ENCODE measurements around the gene BICDL1. TPM values are rescaled to one million over a fixed set of nuclear protein-coding genes. Genes with fewer than 3 reads are reported as not detected.

The BICDL1 gene, protein sequence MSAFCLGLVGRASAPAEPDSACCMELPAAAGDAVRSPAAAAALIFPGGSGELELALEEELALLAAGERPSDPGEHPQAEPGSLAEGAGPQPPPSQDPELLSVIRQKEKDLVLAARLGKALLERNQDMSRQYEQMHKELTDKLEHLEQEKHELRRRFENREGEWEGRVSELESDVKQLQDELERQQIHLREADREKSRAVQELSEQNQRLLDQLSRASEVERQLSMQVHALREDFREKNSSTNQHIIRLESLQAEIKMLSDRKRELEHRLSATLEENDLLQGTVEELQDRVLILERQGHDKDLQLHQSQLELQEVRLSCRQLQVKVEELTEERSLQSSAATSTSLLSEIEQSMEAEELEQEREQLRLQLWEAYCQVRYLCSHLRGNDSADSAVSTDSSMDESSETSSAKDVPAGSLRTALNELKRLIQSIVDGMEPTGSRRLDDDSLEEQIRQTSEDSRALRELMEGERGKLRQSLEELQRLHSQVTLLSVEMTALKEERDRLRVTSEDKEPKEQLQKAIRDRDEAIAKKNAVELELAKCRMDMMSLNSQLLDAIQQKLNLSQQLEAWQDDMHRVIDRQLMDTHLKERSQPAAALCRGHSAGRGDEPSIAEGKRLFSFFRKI
- total RNA-seq = 1.0 TPM

GRCh38 chr12:119988472-119989360, at the start of gene BICDL1:
TSS of gene BICDL1 (plus strand) at chr12:119989236. CDS start at chr12:119989869, 633 bp downstream.
- Histone ChIP-seq H3K36me3 (ENCODE audit: control insufficient read depth in 3 of 3, insufficient read depth in 3 of 3, low read length in 3 of 3) (no peaks in the 10 kb centered on the region), H3K27ac (ENCODE audit: low read depth, low read length) (no peak within 1 kb of the TSS), H3K27me3 (ENCODE audit: control insufficient read depth in 3 of 3, insufficient read depth in 3 of 3, low read length in 3 of 3) (peaks cover 28 to 45% (median 35%) of the 10 kb centered on the region in 3 donors), H3K9ac (ENCODE audit: low read depth in 1 of 3, low read length in 3 of 3) (peak within 1 kb of the TSS in 1 of 3 donors; percentile 8), H3K9me3 (ENCODE audit: control insufficient read depth in 3 of 3, low read length in 3 of 3) (no peaks in the 10 kb centered on the region), H3K4me1 (ENCODE audit: control insufficient read depth in 3 of 3, insufficient read depth in 3 of 3, low read length in 3 of 3) (peaks cover 9 to 12% (median 12%) of the 10 kb centered on the region in 3 donors), H3K4me3 (ENCODE audit: low read length in 3 of 3) (peak within 1 kb of the TSS in 2 of 3 donors; percentile 54 to 66)

- Histone ChIP-seq H3K9me3 (ENCODE audit: control insufficient read depth in 3 of 3, low read length in 3 of 3) (no peaks in the 10 kb centered on the region), H3K27ac (ENCODE audit: low read depth, low read length) (no peak overlapping the region), H3K4me3 (ENCODE audit: low read length in 3 of 3) (no peak overlapping the region), H3K27me3 (ENCODE audit: control insufficient read depth in 3 of 3, insufficient read depth in 3 of 3, low read length in 3 of 3) (no peaks in the 10 kb centered on the region), H3K36me3 (ENCODE audit: control insufficient read depth in 3 of 3, insufficient read depth in 3 of 3, low read length in 3 of 3) (no peaks in the 10 kb centered on the region), H3K4me1 (ENCODE audit: control insufficient read depth in 3 of 3, insufficient read depth in 3 of 3, low read length in 3 of 3) (no peaks in the 10 kb centered on the region), H3K9ac (ENCODE audit: low read depth in 1 of 3, low read length in 3 of 3) (no peak overlapping the region)
Observed at GRCh38 chr12:119940897-119941296, 48.1 kb upstream of the BICDL1 start.

- no peaks in the 10 kb centered on the region for H3K4me1 ChIP-seq (ENCODE audit: control insufficient read depth in 3 of 3, insufficient read depth in 3 of 3, low read length in 3 of 3)
- H3K27ac ChIP-seq (ENCODE audit: low read depth, low read length) = no peak overlapping the region
- no peaks in the 10 kb centered on the region for H3K27me3 ChIP-seq (ENCODE audit: control insufficient read depth in 3 of 3, insufficient read depth in 3 of 3, low read length in 3 of 3)
- H3K36me3 ChIP-seq (ENCODE audit: control insufficient read depth in 3 of 3, insufficient read depth in 3 of 3, low read length in 3 of 3) = no peaks in the 10 kb centered on the region
- H3K9me3 ChIP-seq (ENCODE audit: control insufficient read depth in 3 of 3, low read length in 3 of 3) = no peaks in the 10 kb centered on the region
- H3K4me3 ChIP-seq (ENCODE audit: low read length in 3 of 3) = no peak overlapping the region
- H3K9ac ChIP-seq (ENCODE audit: low read depth in 1 of 3, low read length in 3 of 3) = no peak overlapping the region
Observed at GRCh38 chr12:119942386-119942785, 46.6 kb upstream of the BICDL1 start.

DNA sequence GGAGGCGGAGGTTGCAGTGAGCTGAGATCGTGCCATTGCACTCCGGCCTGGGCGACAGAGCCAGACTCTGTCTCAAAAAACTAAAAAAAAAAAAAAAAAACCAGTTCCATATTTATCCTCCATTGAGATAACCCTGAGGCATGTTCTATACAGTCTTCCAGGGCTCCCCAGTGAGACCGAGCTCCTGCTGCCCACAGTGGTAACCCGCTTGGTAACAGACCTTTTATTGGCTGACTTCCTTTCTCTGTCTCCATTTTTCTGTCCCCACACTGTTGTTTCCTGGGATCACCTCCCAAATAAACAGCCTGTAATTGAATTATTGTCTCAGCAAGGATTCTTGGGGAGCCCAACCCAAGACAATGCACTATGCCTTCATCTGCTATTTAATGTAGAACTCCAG, 42.8 kb upstream of the BICDL1 start:
- no peaks in the 10 kb centered on the region for H3K9me3 ChIP-seq (ENCODE audit: control insufficient read depth in 3 of 3, low read length in 3 of 3)
- H3K36me3 ChIP-seq (ENCODE audit: control insufficient read depth in 3 of 3, insufficient read depth in 3 of 3, low read length in 3 of 3) = no peaks in the 10 kb centered on the region
- H3K9ac ChIP-seq (ENCODE audit: low read depth in 1 of 3, low read length in 3 of 3) = no peak overlapping the region
- H3K4me1 ChIP-seq (ENCODE audit: control insufficient read depth in 3 of 3, insufficient read depth in 3 of 3, low read length in 3 of 3) = no peaks in the 10 kb centered on the region
- no peak overlapping the region for H3K4me3 ChIP-seq (ENCODE audit: low read length in 3 of 3)
- no peaks in the 10 kb centered on the region for H3K27me3 ChIP-seq (ENCODE audit: control insufficient read depth in 3 of 3, insufficient read depth in 3 of 3, low read length in 3 of 3)
- no peak overlapping the region for H3K27ac ChIP-seq (ENCODE audit: low read depth, low read length)

GRCh38 chr12:119949145-119949544, 39.9 kb upstream of the BICDL1 start:
- Histone ChIP-seq H3K4me3 (ENCODE audit: low read length in 3 of 3) (no peak overlapping the region), H3K9me3 (ENCODE audit: control insufficient read depth in 3 of 3, low read length in 3 of 3) (no peaks in the 10 kb centered on the region), H3K36me3 (ENCODE audit: control insufficient read depth in 3 of 3, insufficient read depth in 3 of 3, low read length in 3 of 3) (no peaks in the 10 kb centered on the region), H3K4me1 (ENCODE audit: control insufficient read depth in 3 of 3, insufficient read depth in 3 of 3, low read length in 3 of 3) (no peaks in the 10 kb centered on the region), H3K27me3 (ENCODE audit: control insufficient read depth in 3 of 3, insufficient read depth in 3 of 3, low read length in 3 of 3) (no peaks in the 10 kb centered on the region), H3K9ac (ENCODE audit: low read depth in 1 of 3, low read length in 3 of 3) (no peak overlapping the region), H3K27ac (ENCODE audit: low read depth, low read length) (no peak overlapping the region)

DNA sequence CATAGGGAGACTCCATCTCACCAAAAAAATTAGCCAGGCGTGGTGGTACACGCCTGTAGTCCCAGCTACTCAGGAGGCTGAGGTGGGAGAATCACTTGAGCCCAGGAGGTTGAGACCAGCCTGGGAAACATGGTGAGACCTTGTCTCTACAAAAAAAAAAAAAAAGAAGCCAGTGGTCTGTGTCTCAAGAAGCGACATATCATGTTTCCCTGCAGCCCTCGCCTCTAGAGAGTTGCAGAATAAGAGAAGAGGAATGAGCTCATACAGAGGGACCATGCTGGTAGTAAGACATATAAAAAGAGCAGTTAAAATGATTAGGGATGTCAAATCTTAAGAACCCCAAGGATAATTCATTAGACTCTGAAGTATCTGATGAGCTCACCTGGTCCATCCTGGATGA, 39.4 kb upstream of the BICDL1 start:
- H3K4me3 ChIP-seq (ENCODE audit: low read length in 3 of 3) = no peak overlapping the region
- H3K9me3 ChIP-seq (ENCODE audit: control insufficient read depth in 3 of 3, low read length in 3 of 3) = no peaks in the 10 kb centered on the region
- no peaks in the 10 kb centered on the region for H3K36me3 ChIP-seq (ENCODE audit: control insufficient read depth in 3 of 3, insufficient read depth in 3 of 3, low read length in 3 of 3)
- no peak overlapping the region for H3K27ac ChIP-seq (ENCODE audit: low read depth, low read length)
- H3K9ac ChIP-seq (ENCODE audit: low read depth in 1 of 3, low read length in 3 of 3) = no peak overlapping the region
- no peaks in the 10 kb centered on the region for H3K27me3 ChIP-seq (ENCODE audit: control insufficient read depth in 3 of 3, insufficient read depth in 3 of 3, low read length in 3 of 3)
- no peaks in the 10 kb centered on the region for H3K4me1 ChIP-seq (ENCODE audit: control insufficient read depth in 3 of 3, insufficient read depth in 3 of 3, low read length in 3 of 3)

- H3K36me3 ChIP-seq (ENCODE audit: control insufficient read depth in 3 of 3, insufficient read depth in 3 of 3, low read length in 3 of 3) = no peaks in the 10 kb centered on the region
- H3K27me3 ChIP-seq (ENCODE audit: control insufficient read depth in 3 of 3, insufficient read depth in 3 of 3, low read length in 3 of 3) = no peaks in the 10 kb centered on the region
- no peaks in the 10 kb centered on the region for H3K4me1 ChIP-seq (ENCODE audit: control insufficient read depth in 3 of 3, insufficient read depth in 3 of 3, low read length in 3 of 3)
- H3K9ac ChIP-seq (ENCODE audit: low read depth in 1 of 3, low read length in 3 of 3) = no peak overlapping the region
- H3K9me3 ChIP-seq (ENCODE audit: control insufficient read depth in 3 of 3, low read length in 3 of 3) = peaks cover 6 to 15% (median 10%) of the 10 kb centered on the region in 3 donors
- H3K27ac ChIP-seq (ENCODE audit: low read depth, low read length) = no peak overlapping the region
- no peak overlapping the region for H3K4me3 ChIP-seq (ENCODE audit: low read length in 3 of 3)
Observed at GRCh38 chr12:119956047-119956446, 33.0 kb upstream of the BICDL1 start.

DNA sequence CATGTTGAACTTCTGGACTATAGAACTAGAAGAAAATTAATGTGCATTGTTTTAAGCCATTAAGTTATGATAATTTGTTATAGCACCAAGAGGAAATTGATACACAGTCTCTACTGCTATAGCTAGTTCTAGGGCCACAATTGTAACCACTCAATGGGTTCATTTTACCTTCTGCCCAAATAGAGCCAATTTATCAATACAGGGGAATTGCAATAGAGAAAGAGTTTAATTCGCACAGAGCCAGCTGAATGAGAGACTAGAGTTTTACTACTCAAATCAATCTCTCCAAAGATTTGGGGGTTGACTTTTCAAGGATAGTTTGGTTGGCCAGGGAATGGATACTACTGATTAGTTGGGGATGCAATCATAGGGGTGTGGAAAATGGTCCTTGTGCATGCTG, 31.9 kb upstream of the BICDL1 start:
- no peak overlapping the region for H3K27ac ChIP-seq (ENCODE audit: low read depth, low read length)
- H3K4me1 ChIP-seq (ENCODE audit: control insufficient read depth in 3 of 3, insufficient read depth in 3 of 3, low read length in 3 of 3) = no peaks in the 10 kb centered on the region
- peaks cover 6 to 15% (median 10%) of the 10 kb centered on the region in 3 donors for H3K9me3 ChIP-seq (ENCODE audit: control insufficient read depth in 3 of 3, low read length in 3 of 3)
- no peak overlapping the region for H3K4me3 ChIP-seq (ENCODE audit: low read length in 3 of 3)
- H3K36me3 ChIP-seq (ENCODE audit: control insufficient read depth in 3 of 3, insufficient read depth in 3 of 3, low read length in 3 of 3) = no peaks in the 10 kb centered on the region
- H3K9ac ChIP-seq (ENCODE audit: low read depth in 1 of 3, low read length in 3 of 3) = no peak overlapping the region
- H3K27me3 ChIP-seq (ENCODE audit: control insufficient read depth in 3 of 3, insufficient read depth in 3 of 3, low read length in 3 of 3) = no peaks in the 10 kb centered on the region

GRCh38 chr12:119959435-119959834, 29.6 kb upstream of the BICDL1 start:
- Histone ChIP-seq H3K27ac (ENCODE audit: low read depth, low read length) (no peak overlapping the region), H3K27me3 (ENCODE audit: control insufficient read depth in 3 of 3, insufficient read depth in 3 of 3, low read length in 3 of 3) (peaks cover 0 to 5% (median 0%) of the 10 kb centered on the region in 3 donors), H3K36me3 (ENCODE audit: control insufficient read depth in 3 of 3, insufficient read depth in 3 of 3, low read length in 3 of 3) (no peaks in the 10 kb centered on the region), H3K9me3 (ENCODE audit: control insufficient read depth in 3 of 3, low read length in 3 of 3) (peaks cover 6 to 15% (median 10%) of the 10 kb centered on the region in 3 donors), H3K4me1 (ENCODE audit: control insufficient read depth in 3 of 3, insufficient read depth in 3 of 3, low read length in 3 of 3) (no peaks in the 10 kb centered on the region), H3K4me3 (ENCODE audit: low read length in 3 of 3) (no peak overlapping the region), H3K9ac (ENCODE audit: low read depth in 1 of 3, low read length in 3 of 3) (no peak overlapping the region)

All from skeletal muscle tissue (tissue), 4 donors.